HepG2 (cell line): ENCODE measurements around the gene ARHGAP5. TPM values are rescaled to one million over a fixed set of nuclear protein-coding genes. Genes with fewer than 3 reads are reported as not detected.

Experiments used
- ARNT ChIP-seq: fragments of 450-650 bp; IDR thresholded peaks from 2 replicates; pipeline ENCODE4 v1.6.1; 2017
- BRD4 ChIP-seq: sonication (generic); formaldehyde crosslinking; IDR thresholded peaks from 2 replicates; pipeline ENCODE4 v1.4.0; 2020; ENCODE audit warnings: missing genetic modification reagents
- FLYWCH1 ChIP-seq: sonication (generic); formaldehyde crosslinking; IDR thresholded peaks from 2 replicates; pipeline ENCODE4 v1.8.1; 2023; ENCODE audit warnings: mild to moderate bottlenecking, missing genetic modification reagents
- HNRNPLL ChIP-seq: fragments of 200-400 bp; formaldehyde crosslinking; IDR thresholded peaks from 2 replicates; pipeline ENCODE4 v1.6.1; 2017; ENCODE audit warnings: mild to moderate bottlenecking, low read depth, low read length; ENCODE audit not compliant: poor library complexity, severe bottlenecking
- KLF9 ChIP-seq: IDR thresholded peaks from 2 replicates; pipeline ENCODE4 v1.6.1; 2016; ENCODE audit warnings: low read depth
- MEIS2 ChIP-seq: sonication (generic); formaldehyde crosslinking; IDR thresholded peaks from 2 replicates; pipeline ENCODE4 v1.9.0; 2021; ENCODE audit warnings: mild to moderate bottlenecking, missing genetic modification reagents
- SMC3 ChIP-seq: IDR thresholded peaks from 2 replicates; pipeline ENCODE4 v1.6.1; 2011; ENCODE audit warnings: low read length, improper control_type of control experiment
- ZNF329 ChIP-seq: sonication (generic); formaldehyde crosslinking; IDR thresholded peaks from 2 replicates; pipeline ENCODE4 v1.9.0; 2021; ENCODE audit warnings: low read depth, mild to moderate bottlenecking, missing genetic modification reagents
- ZNF367 ChIP-seq: sonication (generic); formaldehyde crosslinking; IDR thresholded peaks from 2 replicates; pipeline ENCODE4 v1.4.0; 2020; ENCODE audit warnings: missing genetic modification reagents, borderline replicate concordance
- ZNF550 ChIP-seq: sonication (generic); formaldehyde crosslinking; IDR thresholded peaks from 2 replicates; pipeline ENCODE4 v1.4.0; 2020; ENCODE audit warnings: mild to moderate bottlenecking, missing genetic modification reagents, borderline replicate concordance
- ZSCAN22 ChIP-seq: sonication (generic); formaldehyde crosslinking; IDR thresholded peaks from 2 replicates; pipeline ENCODE4 v1.4.0; 2020; ENCODE audit warnings: mild to moderate bottlenecking, missing genetic modification reagents
- ZSCAN29 ChIP-seq: sonication (generic); formaldehyde crosslinking; conservative IDR thresholded peaks from 2 replicates; pipeline ENCODE4 v1.4.0; 2020; ENCODE audit warnings: mild to moderate bottlenecking, missing genetic modification reagents
- polyA plus RNA-seq, 8 experiments: library from polyadenylated mRNA; depleted of rRNA in 3 of 8; stranded (reverse) in 7 of 8; unstranded in 1 of 8; fragments of >200 nt; fragmentation: Illumina TruSeq in 4 of 8; extraction: Trizol in 4 of 8; gene quantifications; 2 replicates each; pipeline versions ENCODE4 v1.2.1 to v1.2.3, GENCODE V29; 2011 to 2016; ENCODE audit warnings: low read depth in 4 of 8, missing spikeins in 1 of 8, mixed read lengths in 1 of 8; ENCODE audit not compliant: insufficient read depth in 1 of 8
- total RNA-seq, 5 experiments: library from RNA; depleted of rRNA; stranded (reverse); fragments of >200 nt; fragmentation: Illumina TruSeq; extraction: Trizol; gene quantifications; 2 replicates each; pipeline ENCODE4 v1.2.3, GENCODE V29; 2016; ENCODE audit warnings: low read depth in 1 of 5
- TF ChIP-seq, protein P1 (sequence below): sonication (generic); formaldehyde crosslinking; IDR thresholded peaks from 2 replicates; pipeline ENCODE4 v1.4.0; 2020; ENCODE audit warnings: missing genetic modification reagents, borderline replicate concordance
- TF ChIP-seq, protein P2 (sequence below): sonication (generic); formaldehyde crosslinking; IDR thresholded peaks from 2 replicates; pipeline ENCODE4 v1.5.1; 2020; ENCODE audit warnings: mild to moderate bottlenecking, moderate library complexity, missing genetic modification reagents
- TF ChIP-seq, protein P3 (sequence below): sonication (generic); formaldehyde crosslinking; IDR thresholded peaks from 2 replicates; pipeline ENCODE4 v1.4.0; 2020; ENCODE audit warnings: missing genetic modification reagents
- TF ChIP-seq, protein P4 (sequence below): sonication (generic); formaldehyde crosslinking; IDR thresholded peaks from 2 replicates; pipeline ENCODE4 v1.4.0; 2020; ENCODE audit warnings: mild to moderate bottlenecking, missing genetic modification reagents, borderline replicate concordance
- TF ChIP-seq, protein P5 (sequence below): sonication (generic); formaldehyde crosslinking; IDR thresholded peaks from 2 replicates; pipeline ENCODE4 v1.4.0; 2020; ENCODE audit warnings: missing genetic modification reagents

The ARHGAP5 gene
- total and polyA plus RNA-seq, 2 of the 13 experiments (the other 11 are each of a cell fraction or from before 2014, with no cell fraction given) = 33.7 to 144 TPM

DNA sequence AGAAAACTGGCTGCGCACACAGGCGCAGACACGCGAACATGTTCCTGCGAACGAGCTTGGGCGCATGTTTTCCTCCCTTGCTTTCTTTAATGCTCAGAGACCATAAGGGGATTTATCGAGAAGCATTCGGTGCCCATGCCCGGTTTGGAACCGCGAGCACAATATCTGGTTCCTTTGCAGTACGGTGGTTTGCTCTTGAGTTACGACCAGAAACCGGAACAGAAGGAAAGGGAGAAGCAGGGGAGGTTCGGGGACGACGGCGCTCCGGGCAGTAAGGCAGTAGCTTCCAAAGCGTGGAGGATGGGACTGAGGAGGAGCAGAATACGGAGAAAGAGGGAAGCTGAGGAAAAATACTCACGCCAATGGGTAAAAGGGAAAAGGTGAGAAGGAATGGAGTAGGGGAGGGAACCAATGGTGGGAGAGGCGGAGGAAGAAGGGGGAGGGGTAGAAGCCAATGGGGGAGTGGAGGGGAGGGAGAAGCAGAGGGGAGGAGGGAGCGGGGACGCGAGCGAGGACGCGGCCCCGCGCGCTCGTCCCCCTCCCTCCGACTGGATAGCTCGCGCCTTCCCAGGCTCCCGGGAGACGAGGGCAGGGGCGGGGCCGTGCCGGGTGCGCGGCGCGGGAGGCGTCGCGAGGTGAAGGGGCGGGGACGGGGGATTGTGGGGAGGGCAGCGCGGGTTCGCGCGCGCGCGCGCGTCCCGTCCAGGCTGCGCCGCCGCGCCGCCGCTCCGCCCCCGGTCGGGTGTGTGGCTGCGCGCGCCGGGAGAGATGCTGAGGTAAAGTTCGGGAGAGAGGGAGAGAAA, 625 bp upstream of the ARHGAP5 start (continued):
- TF ChIP-seq, protein P1, sequence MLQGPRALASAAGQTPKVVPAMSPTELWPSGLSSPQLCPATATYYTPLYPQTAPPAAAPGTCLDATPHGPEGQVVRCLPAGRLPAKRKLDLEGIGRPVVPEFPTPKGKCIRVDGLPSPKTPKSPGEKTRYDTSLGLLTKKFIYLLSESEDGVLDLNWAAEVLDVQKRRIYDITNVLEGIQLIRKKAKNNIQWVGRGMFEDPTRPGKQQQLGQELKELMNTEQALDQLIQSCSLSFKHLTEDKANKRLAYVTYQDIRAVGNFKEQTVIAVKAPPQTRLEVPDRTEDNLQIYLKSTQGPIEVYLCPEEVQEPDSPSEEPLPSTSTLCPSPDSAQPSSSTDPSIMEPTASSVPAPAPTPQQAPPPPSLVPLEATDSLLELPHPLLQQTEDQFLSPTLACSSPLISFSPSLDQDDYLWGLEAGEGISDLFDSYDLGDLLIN (CRISPR knock-in tag) = no peak
- TF ChIP-seq ZSCAN22 (peak; percentile 81; the same call in 1 of the 2 replicates), ARNT (no peak), FLYWCH1 (CRISPR knock-in tag) (no peak), HNRNPLL (peak; percentile 89), ZNF329 (CRISPR knock-in tag) (peak; percentile 79; the same call in 1 of the 2 replicates), BRD4 (CRISPR knock-in tag) (peak; percentile 80), ZNF550 (CRISPR knock-in tag) (no peak), ZSCAN29 (CRISPR knock-in tag) (peak; percentile 90; the same call in 1 of the 2 replicates), MEIS2 (CRISPR knock-in tag) (0 out of 2 replicates have a peak, but pooled peaks have one; percentile 56), SMC3 (no peak), KLF9 (CRISPR knock-in tag) (0 out of 2 replicates have a peak, but pooled peaks have one; percentile 73), ZNF367 (CRISPR knock-in tag) (no peak)
- TF ChIP-seq, protein P2, sequence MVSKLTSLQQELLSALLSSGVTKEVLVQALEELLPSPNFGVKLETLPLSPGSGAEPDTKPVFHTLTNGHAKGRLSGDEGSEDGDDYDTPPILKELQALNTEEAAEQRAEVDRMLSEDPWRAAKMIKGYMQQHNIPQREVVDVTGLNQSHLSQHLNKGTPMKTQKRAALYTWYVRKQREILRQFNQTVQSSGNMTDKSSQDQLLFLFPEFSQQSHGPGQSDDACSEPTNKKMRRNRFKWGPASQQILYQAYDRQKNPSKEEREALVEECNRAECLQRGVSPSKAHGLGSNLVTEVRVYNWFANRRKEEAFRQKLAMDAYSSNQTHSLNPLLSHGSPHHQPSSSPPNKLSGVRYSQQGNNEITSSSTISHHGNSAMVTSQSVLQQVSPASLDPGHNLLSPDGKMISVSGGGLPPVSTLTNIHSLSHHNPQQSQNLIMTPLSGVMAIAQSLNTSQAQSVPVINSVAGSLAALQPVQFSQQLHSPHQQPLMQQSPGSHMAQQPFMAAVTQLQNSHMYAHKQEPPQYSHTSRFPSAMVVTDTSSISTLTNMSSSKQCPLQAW (CRISPR knock-in tag) = peak; percentile 67
- TF ChIP-seq, protein P3, sequence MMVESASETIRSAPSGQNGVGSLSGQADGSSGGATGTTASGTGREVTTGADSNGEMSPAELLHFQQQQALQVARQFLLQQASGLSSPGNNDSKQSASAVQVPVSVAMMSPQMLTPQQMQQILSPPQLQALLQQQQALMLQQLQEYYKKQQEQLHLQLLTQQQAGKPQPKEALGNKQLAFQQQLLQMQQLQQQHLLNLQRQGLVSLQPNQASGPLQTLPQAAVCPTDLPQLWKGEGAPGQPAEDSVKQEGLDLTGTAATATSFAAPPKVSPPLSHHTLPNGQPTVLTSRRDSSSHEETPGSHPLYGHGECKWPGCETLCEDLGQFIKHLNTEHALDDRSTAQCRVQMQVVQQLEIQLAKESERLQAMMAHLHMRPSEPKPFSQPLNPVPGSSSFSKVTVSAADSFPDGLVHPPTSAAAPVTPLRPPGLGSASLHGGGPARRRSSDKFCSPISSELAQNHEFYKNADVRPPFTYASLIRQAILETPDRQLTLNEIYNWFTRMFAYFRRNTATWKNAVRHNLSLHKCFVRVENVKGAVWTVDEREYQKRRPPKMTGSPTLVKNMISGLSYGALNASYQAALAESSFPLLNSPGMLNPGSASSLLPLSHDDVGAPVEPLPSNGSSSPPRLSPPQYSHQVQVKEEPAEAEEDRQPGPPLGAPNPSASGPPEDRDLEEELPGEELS = no peak; the same call in none of the 2 replicates
- TF ChIP-seq, protein P4, sequence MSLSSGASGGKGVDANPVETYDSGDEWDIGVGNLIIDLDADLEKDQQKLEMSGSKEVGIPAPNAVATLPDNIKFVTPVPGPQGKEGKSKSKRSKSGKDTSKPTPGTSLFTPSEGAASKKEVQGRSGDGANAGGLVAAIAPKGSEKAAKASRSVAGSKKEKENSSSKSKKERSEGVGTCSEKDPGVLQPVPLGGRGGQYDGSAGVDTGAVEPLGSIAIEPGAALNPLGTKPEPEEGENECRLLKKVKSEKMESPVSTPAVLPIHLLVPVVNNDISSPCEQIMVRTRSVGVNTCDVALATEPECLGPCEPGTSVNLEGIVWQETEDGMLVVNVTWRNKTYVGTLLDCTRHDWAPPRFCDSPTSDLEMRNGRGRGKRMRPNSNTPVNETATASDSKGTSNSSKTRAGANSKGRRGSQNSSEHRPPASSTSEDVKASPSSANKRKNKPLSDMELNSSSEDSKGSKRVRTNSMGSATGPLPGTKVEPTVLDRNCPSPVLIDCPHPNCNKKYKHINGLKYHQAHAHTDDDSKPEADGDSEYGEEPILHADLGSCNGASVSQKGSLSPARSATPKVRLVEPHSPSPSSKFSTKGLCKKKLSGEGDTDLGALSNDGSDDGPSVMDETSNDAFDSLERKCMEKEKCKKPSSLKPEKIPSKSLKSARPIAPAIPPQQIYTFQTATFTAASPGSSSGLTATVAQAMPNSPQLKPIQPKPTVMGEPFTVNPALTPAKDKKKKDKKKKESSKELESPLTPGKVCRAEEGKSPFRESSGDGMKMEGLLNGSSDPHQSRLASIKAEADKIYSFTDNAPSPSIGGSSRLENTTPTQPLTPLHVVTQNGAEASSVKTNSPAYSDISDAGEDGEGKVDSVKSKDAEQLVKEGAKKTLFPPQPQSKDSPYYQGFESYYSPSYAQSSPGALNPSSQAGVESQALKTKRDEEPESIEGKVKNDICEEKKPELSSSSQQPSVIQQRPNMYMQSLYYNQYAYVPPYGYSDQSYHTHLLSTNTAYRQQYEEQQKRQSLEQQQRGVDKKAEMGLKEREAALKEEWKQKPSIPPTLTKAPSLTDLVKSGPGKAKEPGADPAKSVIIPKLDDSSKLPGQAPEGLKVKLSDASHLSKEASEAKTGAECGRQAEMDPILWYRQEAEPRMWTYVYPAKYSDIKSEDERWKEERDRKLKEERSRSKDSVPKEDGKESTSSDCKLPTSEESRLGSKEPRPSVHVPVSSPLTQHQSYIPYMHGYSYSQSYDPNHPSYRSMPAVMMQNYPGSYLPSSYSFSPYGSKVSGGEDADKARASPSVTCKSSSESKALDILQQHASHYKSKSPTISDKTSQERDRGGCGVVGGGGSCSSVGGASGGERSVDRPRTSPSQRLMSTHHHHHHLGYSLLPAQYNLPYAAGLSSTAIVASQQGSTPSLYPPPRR (CRISPR knock-in tag) = peak; percentile 34; the same call in 1 of the 2 replicates
- TF ChIP-seq, protein P5, sequence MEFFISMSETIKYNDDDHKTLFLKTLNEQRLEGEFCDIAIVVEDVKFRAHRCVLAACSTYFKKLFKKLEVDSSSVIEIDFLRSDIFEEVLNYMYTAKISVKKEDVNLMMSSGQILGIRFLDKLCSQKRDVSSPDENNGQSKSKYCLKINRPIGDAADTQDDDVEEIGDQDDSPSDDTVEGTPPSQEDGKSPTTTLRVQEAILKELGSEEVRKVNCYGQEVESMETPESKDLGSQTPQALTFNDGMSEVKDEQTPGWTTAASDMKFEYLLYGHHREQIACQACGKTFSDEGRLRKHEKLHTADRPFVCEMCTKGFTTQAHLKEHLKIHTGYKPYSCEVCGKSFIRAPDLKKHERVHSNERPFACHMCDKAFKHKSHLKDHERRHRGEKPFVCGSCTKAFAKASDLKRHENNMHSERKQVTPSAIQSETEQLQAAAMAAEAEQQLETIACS (CRISPR knock-in tag) = peak; percentile 90
